Mesothelial cell of epicardium (in vitro differentiated cells): Measurements from ENCODE around the gene ADPRHL1. TPM values are rescaled to one million over a fixed set of nuclear protein-coding genes. Genes with fewer than 3 reads are reported as not detected.

ENCODE experiments used
- DNase-seq, 2 experiments: peaks; one replicate each; pipeline ENCODE4 v3.0.0; 2021; ENCODE audit warnings: low spot score in 2 of 2; ENCODE audit not compliant: unreplicated experiment in 2 of 2
- H3K27ac Mint-ChIP-seq: 2 replicates; pipeline ENCODE4 v1.8.0; 2021; ENCODE audit warnings: mixed read lengths
- H3K27me3 Mint-ChIP-seq: 2 replicates; pipeline ENCODE4 v1.8.0; 2021; ENCODE audit warnings: low read depth, mixed read lengths
- H3K36me3 Mint-ChIP-seq: 2 replicates; pipeline ENCODE4 v1.8.0; 2021; ENCODE audit warnings: mixed read lengths
- H3K4me1 Mint-ChIP-seq: 2 replicates; pipeline ENCODE4 v1.8.0; 2021; ENCODE audit warnings: mixed read lengths
- H3K4me3 Mint-ChIP-seq: 2 replicates; pipeline ENCODE4 v1.8.0; 2021; ENCODE audit warnings: mild to moderate bottlenecking, moderate library complexity, mixed read lengths
- H3K9me3 Mint-ChIP-seq: 2 replicates; pipeline ENCODE4 v1.8.0; 2021; ENCODE audit warnings: mixed read lengths
- CTCF ChIP-seq: fragments of 200-600 bp; sonication (generic); IDR thresholded peaks from one replicate; pipeline ENCODE4 v1.5.0; 2021; ENCODE audit warnings: antibody characterized with exemption; ENCODE audit not compliant: unreplicated experiment
- total RNA-seq: library from RNA; stranded (reverse); gene quantifications from 3 replicates; pipeline ENCODE4 v1.2.1, GENCODE V29; 2021

ADPRHL1 gene
- total RNA-seq, 1 donor from 2014 or later, result 4.2 TPM

GRCh38 chr13:113364311-113364889 is 88.9 kb downstream of the ADPRHL1 start:
- H3K27me3 Mint-ChIP-seq, result peaks cover 3% of the 10 kb centered on the region
- DNase-seq, result peak in 1 of 2 experiments; percentile 63
- H3K36me3 Mint-ChIP-seq, result no peaks in the 10 kb centered on the region
- H3K27ac Mint-ChIP-seq, result no peak overlapping the region
- peak overlapping the region; percentile 51 for H3K4me3 Mint-ChIP-seq
- TF ChIP-seq CTCF, result no peak
- H3K9me3 Mint-ChIP-seq, result no peaks in the 10 kb centered on the region
- H3K4me1 Mint-ChIP-seq, result peaks cover 3% of the 10 kb centered on the region

GRCh38 chr13:113361406-113361805 is 91.9 kb downstream of the ADPRHL1 start:
- no peak for DNase-seq
- Mint-ChIP-seq H3K27ac (no peak overlapping the region), H3K9me3 (no peaks in the 10 kb centered on the region), H3K4me1 (peaks cover 9% of the 10 kb centered on the region), H3K36me3 (no peaks in the 10 kb centered on the region), H3K27me3 (peaks cover 3% of the 10 kb centered on the region), H3K4me3 (no peak overlapping the region)
- no peak for TF ChIP-seq CTCF

- Mint-ChIP-seq H3K27me3 (peaks cover 3% of the 10 kb centered on the region), H3K36me3 (no peaks in the 10 kb centered on the region), H3K27ac (no peak overlapping the region), H3K4me3 (no peak overlapping the region), H3K4me1 (peaks cover 9% of the 10 kb centered on the region), H3K9me3 (no peaks in the 10 kb centered on the region)
- no peak for DNase-seq
- TF ChIP-seq CTCF, result no peak
These were observed 92.8 kb downstream of the ADPRHL1 start for GRCh38 chr13:113360446-113360845.

DNA sequence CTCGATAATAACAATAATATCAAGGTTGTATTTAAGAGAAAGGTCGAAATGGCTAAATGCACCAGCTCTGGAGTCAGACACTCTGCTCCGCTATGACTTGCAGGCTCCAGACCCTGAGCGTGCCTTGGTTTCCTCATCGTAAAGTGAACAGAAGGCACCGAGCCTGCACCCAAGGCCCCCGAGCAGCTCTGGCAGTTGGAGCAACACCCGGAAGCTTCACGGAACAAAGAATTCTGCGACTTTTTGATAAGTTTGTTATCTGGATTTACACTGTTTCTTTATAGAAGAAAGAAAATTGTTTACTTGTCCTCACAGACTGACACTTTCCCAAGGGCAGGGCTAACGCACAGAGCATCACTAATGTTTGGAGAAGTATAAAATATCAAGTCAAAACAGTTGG is 93.7 kb downstream of the ADPRHL1 start:
- Mint-ChIP-seq H3K4me1 (peaks cover 9% of the 10 kb centered on the region), H3K27me3 (peaks cover 3% of the 10 kb centered on the region), H3K36me3 (no peaks in the 10 kb centered on the region), H3K9me3 (no peaks in the 10 kb centered on the region), H3K4me3 (no peak overlapping the region), H3K27ac (no peak overlapping the region)
- DNase-seq, result no peak
- TF ChIP-seq CTCF, result no peak

DNA sequence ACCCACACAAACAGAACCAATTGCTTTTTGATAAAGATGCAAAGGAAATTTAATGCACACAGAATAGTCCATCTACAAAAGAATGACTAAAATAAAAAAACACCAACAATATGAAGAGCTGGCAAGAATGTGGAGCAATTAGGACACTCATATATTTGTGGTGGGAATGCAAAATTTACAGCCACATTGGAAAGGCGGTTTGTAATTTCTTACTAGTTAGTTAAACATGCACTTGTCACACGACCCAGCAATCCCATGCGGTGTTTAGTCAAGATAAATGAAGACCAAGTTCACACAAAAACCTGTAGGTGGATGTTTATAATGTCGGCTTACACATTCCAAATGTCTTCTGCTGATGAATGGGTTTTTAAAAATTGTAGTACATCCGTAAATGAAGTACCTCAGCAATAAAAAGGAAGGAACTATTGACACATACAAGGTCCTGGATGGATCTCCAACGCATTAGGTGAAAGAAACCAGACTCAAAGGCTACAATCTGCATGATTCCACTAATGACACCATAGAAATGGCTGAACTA is 94.6 kb downstream of the ADPRHL1 start:
- Mint-ChIP-seq H3K9me3 (no peaks in the 10 kb centered on the region), H3K36me3 (no peaks in the 10 kb centered on the region), H3K27ac (peak overlapping the region; percentile 11), H3K4me3 (no peak overlapping the region), H3K27me3 (peaks cover 3% of the 10 kb centered on the region), H3K4me1 (peaks cover 9% of the 10 kb centered on the region)
- DNase-seq, result no peak
- no peak for TF ChIP-seq CTCF
